Activated CD8-positive, alpha-beta T cell treated with anti-CD3 and anti-CD28 coated beads, Interleukin-2, amount 10 ng/mL, durations not matched to agents 7 days and 5 days (primary cell): ENCODE data around the gene GALNT10. TPM values are rescaled to one million over a fixed set of nuclear protein-coding genes. Genes with fewer than 3 reads are reported as not detected.
"Not testable (repeated sequence)": the region's sequence is repeated elsewhere in the genome, so short reads cannot be mapped to it uniquely, and the experiment has no call there.

Experiments
- ATAC-seq: fragments of 150-1000 bp; cut with Tn5 transposase; one replicate; pipeline ENCODE4 v1.10.0; 2021; ENCODE audit warnings: moderate library complexity
- CTCF ChIA-PET: fragments of 350-600 bp; sonication (Branson Sonifier 250); formaldehyde crosslinking; loops from one replicate; lab custom pipeline; 2021; ENCODE audit warnings: antibody characterized with exemption; lab: Charles Lee
- POLR2A ChIA-PET: fragments of 350-600 bp; sonication (Branson Sonifier 250); formaldehyde crosslinking; loops from one replicate; lab custom pipeline; 2021; ENCODE audit warnings: antibody characterized with exemption; lab: Charles Lee
- DNase-seq: peaks from one replicate; pipeline ENCODE4 v3.0.0-alpha.2; 2020
- H3K27ac Mint-ChIP-seq: one replicate; pipeline ENCODE4 v1.8.0; 2021; ENCODE audit warnings: mild to moderate bottlenecking, mixed read lengths
- H3K27me3 Mint-ChIP-seq: one replicate; pipeline ENCODE4 v1.8.0; 2021; ENCODE audit warnings: low read depth, mixed read lengths
- H3K36me3 Mint-ChIP-seq: one replicate; pipeline ENCODE4 v1.8.0; 2021; ENCODE audit warnings: low read depth, mixed read lengths
- H3K4me1 Mint-ChIP-seq: one replicate; pipeline ENCODE4 v1.8.0; 2021; ENCODE audit warnings: low read depth, mixed read lengths
- H3K4me3 Mint-ChIP-seq: one replicate; pipeline ENCODE4 v1.8.0; 2021; ENCODE audit warnings: mild to moderate bottlenecking, mixed read lengths
- H3K9me3 Mint-ChIP-seq: one replicate; pipeline ENCODE4 v1.8.0; 2022; ENCODE audit warnings: mixed read lengths; ENCODE audit not compliant: insufficient read depth
- total RNA-seq, 2 experiments: library from RNA; stranded (reverse); gene quantifications; one replicate each; pipeline ENCODE4 v1.2.3, GENCODE V29; 2021

GALNT10 gene, protein sequence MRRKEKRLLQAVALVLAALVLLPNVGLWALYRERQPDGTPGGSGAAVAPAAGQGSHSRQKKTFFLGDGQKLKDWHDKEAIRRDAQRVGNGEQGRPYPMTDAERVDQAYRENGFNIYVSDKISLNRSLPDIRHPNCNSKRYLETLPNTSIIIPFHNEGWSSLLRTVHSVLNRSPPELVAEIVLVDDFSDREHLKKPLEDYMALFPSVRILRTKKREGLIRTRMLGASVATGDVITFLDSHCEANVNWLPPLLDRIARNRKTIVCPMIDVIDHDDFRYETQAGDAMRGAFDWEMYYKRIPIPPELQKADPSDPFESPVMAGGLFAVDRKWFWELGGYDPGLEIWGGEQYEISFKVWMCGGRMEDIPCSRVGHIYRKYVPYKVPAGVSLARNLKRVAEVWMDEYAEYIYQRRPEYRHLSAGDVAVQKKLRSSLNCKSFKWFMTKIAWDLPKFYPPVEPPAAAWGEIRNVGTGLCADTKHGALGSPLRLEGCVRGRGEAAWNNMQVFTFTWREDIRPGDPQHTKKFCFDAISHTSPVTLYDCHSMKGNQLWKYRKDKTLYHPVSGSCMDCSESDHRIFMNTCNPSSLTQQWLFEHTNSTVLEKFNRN
- total RNA-seq, result 10 to 100 TPM; 21.6 to 23.7 TPM

DNA sequence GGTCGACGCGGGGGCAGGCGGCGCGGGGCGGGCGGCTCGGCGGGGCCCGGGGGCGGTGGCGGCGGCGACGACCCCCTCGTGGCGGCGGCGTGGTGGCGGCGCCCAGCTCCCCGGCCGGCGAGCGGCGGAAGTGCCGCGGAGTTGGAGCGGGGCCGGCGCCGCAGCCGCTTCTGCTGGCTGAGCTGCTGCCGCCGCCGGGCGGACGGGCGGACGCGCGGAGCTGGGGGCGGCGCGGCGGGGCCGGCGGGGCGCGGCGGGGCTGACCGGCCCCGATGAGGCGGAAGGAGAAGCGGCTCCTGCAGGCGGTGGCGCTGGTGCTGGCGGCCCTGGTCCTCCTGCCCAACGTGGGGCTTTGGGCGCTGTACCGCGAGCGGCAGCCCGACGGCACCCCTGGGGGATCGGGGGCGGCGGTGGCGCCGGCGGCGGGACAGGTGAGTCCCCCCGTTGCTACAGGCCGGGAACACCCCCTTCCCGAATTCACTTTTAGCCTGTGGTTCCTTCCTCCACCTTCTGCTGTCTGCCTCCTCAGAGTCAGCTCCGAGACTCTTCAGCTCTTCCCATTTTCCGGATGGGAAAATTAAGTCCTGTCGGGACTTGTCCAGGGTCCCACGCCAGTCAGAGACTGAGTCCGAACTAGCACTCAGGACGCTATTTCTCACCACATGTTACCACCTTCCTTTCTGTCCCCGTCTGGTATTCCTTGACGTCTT, at the start of gene GALNT10:
Gene GALNT10, plus strand, starts transcription at position 139 of the 710 bp plus-strand sequence. Its CDS starts 134 bp downstream, at position 273.
- DNase-seq (peak; percentile 67), ATAC-seq (peak; percentile 80)
- ChIA-PET POLR2A (interaction anchor here (0.8 to 2.8 kb wide), 16 partner anchors 8 to 214 kb away, joined by 3 to 21 read pairs (median 8); partner anchors contain the start of genes FAM114A2 and MFAP3), CTCF (interaction anchor here (0.6 to 5.7 kb wide), 17 partner anchors 7 to 232 kb away, joined by 3 to 67 read pairs (median 7); no protein-coding TSS in a partner anchor)
- peak within 1 kb of the TSS; percentile 89 for H3K27ac Mint-ChIP-seq
- peaks cover 18% of the 10 kb centered on the region for H3K36me3 Mint-ChIP-seq
- H3K4me3 Mint-ChIP-seq, result peak within 1 kb of the TSS; percentile 88
- H3K27me3 Mint-ChIP-seq, result peaks cover 24% of the 10 kb centered on the region
- peaks cover 31% of the 10 kb centered on the region for H3K4me1 Mint-ChIP-seq
- H3K9me3 Mint-ChIP-seq, result no peaks in the 10 kb centered on the region

DNA sequence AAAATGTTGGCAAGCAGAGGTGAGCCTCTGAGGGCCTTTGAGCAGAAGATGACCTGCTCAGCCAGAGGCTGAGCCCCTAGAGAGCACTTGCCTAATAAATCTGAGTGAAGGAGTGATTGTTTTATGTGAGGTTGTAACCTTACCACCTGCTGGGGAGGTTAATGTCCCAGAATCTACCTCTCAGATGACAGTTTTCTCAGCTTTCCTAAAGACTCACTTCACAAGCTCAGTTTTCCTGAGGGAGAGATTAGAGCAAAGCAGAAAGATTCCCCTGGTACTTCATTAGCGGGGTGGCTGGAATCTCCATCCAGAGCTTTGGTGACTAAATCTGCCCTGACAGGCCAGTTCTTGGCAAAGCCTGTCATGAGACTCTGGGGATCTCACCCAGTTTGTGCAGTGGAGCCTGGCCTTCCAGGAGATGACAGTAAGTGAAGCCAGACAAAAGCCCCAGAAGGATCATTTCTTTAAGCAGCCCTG, 48.8 kb upstream of the GALNT10 start:
- ChIA-PET POLR2A (no interaction called here), CTCF (no interaction called here)
- H3K4me1 Mint-ChIP-seq, result no peaks in the 10 kb centered on the region
- no peaks in the 10 kb centered on the region for H3K36me3 Mint-ChIP-seq
- H3K9me3 Mint-ChIP-seq, result no peaks in the 10 kb centered on the region
- ATAC-seq (no peak), DNase-seq (no peak)
- H3K27me3 Mint-ChIP-seq, result peaks cover 7% of the 10 kb centered on the region
- no peak overlapping the region for H3K4me3 Mint-ChIP-seq
- H3K27ac Mint-ChIP-seq, result no peak overlapping the region

DNA sequence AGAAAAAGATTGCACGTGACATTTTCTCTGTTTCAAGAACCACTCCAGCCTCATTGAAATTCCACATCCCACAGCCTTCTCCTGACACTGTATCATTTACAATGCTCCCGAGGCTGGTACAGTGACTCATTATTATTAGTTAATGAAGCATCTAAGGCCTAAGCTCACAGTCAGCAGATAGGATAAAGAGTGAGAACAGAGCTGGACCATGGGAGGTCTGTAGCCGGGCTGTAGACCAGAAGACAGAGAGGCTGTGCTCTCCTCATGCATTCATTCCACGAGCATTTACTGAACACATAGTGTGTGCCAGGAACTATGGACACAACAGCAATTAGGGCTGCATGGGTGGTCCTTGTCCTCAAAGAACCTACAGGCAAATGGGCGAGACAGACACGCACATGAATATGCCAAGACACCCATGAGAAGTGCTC, 47.3 kb upstream of the GALNT10 start:
- Mint-ChIP-seq H3K36me3 (no peaks in the 10 kb centered on the region), H3K9me3 (no peaks in the 10 kb centered on the region), H3K27ac (no peak overlapping the region), H3K4me3 (no peak overlapping the region), H3K4me1 (no peaks in the 10 kb centered on the region), H3K27me3 (peaks cover 5% of the 10 kb centered on the region)
- ATAC-seq, result no peak
- DNase-seq, result no peak
- CTCF ChIA-PET, result no interaction called here
- POLR2A ChIA-PET, result no interaction called here

- H3K36me3 Mint-ChIP-seq, result no peaks in the 10 kb centered on the region
- no peak overlapping the region for H3K4me3 Mint-ChIP-seq
- no peaks in the 10 kb centered on the region for H3K9me3 Mint-ChIP-seq
- ChIA-PET CTCF (no interaction called here), POLR2A (interaction anchor here (0.6 kb wide), 1 partner anchor 106 kb away, joined by 3 read pairs; the partner anchor contains the start of genes FAM114A2 and MFAP3)
- H3K27ac Mint-ChIP-seq, result no peak overlapping the region
- no peaks in the 10 kb centered on the region for H3K4me1 Mint-ChIP-seq
- ATAC-seq, result no peak
- peaks cover 5% of the 10 kb centered on the region for H3K27me3 Mint-ChIP-seq
- no peak for DNase-seq
These were observed 45.3 kb upstream of the GALNT10 start for GRCh38 chr5:154145268-154145667.

DNA sequence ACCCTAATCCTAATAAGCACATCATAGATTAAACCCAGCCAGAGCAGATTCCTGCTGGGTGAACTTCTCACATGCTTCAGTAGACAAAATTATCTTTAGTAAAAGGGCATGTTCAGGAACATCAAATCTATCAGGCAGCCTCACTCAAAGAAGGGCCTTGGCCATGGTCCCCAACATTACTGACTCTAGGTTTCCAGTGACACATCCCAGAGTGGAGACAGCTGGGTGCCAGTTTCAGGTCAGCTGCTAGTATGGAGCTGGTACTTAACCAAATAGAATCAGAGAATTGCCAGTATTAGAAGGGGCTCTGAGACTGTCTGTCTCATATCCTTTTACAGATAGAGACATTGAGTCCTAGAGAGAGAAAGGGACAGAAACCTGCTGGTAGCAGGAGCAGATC, 44.1 kb upstream of the GALNT10 start:
- Mint-ChIP-seq H3K27ac (no peak overlapping the region), H3K27me3 (peaks cover 5% of the 10 kb centered on the region), H3K4me3 (no peak overlapping the region), H3K4me1 (no peaks in the 10 kb centered on the region), H3K9me3 (no peaks in the 10 kb centered on the region), H3K36me3 (no peaks in the 10 kb centered on the region)
- ChIA-PET CTCF (interaction anchor here (1.5 kb wide), 1 partner anchor 13 kb away, joined by 3 read pairs; no protein-coding TSS in a partner anchor), POLR2A (no interaction called here)
- no peak for DNase-seq
- no peak for ATAC-seq

DNA sequence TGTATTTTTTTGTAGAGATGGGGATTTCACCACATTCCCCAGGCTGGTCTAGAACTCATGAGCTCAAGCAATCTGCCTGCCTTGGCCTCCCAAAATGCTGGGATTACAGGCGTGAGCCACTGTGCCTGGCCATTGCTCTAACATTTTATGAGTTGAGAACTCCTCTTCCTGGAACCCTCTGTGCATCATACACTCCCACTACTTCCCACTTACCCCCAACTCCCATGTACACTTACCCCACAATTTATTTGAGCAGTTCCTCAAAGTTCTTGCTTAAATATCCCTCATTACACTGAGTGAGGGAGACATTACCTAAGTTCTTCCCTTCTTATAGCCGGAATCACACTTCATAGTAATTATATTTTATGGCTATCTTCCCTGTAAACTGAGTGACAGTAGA, 42.9 kb upstream of the GALNT10 start:
- Mint-ChIP-seq H3K9me3 (no peaks in the 10 kb centered on the region), H3K36me3 (no peaks in the 10 kb centered on the region), H3K4me3 (no peak overlapping the region), H3K27me3 (peaks cover 5% of the 10 kb centered on the region), H3K27ac (no peak overlapping the region), H3K4me1 (no peaks in the 10 kb centered on the region)
- ChIA-PET CTCF (interaction anchor here (1.4 to 1.5 kb wide), 3 partner anchors 10 to 75 kb away, joined by 3 to 5 read pairs (median 3); no protein-coding TSS in a partner anchor), POLR2A (no interaction called here)
- DNase-seq (no peak), ATAC-seq (no peak)

DNA sequence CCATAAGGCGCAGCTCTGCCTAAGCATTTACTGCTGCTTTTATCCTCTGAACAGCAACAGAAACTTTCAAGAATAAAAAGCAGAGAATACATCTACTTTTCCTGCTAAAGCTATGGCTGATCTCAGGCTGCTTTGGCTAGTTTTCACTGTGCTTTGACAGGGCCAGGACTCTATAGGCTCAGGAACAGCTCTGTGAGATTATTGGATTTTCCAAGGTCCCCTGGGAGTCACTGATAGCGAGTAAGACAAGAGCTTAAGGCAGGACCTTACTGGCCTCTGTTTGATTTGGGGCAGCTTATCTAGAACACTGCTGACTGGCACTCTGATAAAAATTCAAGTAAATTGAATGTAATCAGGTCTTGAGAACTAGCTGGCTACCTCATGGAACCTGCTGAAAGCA, 40.1 kb upstream of the GALNT10 start:
- H3K4me3 Mint-ChIP-seq, DNase-seq, H3K27ac Mint-ChIP-seq, H3K9me3 Mint-ChIP-seq, ATAC-seq, H3K4me1 Mint-ChIP-seq, POLR2A ChIA-PET, H3K36me3 Mint-ChIP-seq: not testable (repeated sequence)
- H3K27me3 Mint-ChIP-seq, result peaks cover 14% of the 10 kb centered on the region
- CTCF ChIA-PET, result interaction anchor here (0.7 to 0.9 kb wide), 2 partner anchors 8 to 78 kb away, joined by 3 read pairs; no protein-coding TSS in a partner anchor

DNA sequence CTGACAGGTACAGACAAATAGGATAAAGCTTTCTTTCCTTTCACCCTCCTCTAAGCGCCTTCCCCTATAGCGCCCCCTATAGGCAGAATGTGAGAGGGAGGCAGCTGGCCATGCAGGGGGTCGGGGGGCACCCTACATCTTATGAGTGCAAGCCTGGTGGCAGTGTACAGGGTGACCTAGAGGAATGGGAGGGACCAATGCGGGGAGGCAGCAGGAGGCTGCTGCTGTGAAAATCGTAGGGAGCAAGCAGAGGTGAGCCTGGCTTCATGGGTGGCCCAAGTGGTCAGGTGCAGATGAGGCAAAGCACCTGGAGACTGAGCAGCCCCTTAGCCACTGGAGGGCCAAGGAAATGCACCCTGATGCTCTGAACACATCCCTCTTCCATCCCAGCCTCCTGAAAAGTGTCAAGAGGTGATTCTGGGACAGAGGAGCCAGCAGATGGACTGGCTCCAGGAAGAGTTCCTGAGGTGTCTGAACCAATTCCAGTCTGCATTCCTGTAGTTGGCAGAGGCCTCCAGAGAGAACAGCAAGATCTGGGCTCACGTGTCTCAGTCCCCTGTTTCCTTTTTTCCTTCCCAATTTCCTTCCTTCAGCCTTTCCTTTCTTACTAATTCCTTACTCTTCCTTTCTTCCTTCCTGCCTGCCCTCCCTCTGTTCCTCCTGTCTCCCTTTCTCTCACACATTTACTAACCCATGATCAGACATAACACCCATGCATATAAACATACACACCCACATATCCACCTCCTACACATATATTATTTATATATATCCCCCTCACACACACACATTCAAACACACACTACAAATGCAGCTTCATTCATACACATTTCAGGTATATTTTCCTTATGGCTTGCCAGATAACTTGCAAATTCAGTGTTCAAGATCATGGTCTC, 32.8 kb upstream of the GALNT10 start:
- no peak overlapping the region for H3K27ac Mint-ChIP-seq
- H3K27me3 Mint-ChIP-seq, result peaks cover 55% of the 10 kb centered on the region
- POLR2A ChIA-PET, result no interaction called here
- no peaks in the 10 kb centered on the region for H3K9me3 Mint-ChIP-seq
- ATAC-seq (no peak), DNase-seq (no peak)
- H3K4me1 Mint-ChIP-seq, result no peaks in the 10 kb centered on the region
- no peaks in the 10 kb centered on the region for H3K36me3 Mint-ChIP-seq
- CTCF ChIA-PET, result interaction anchor here (0.8 to 2.2 kb wide), 6 partner anchors 7 to 85 kb away, joined by 3 to 10 read pairs (median 4); no protein-coding TSS in a partner anchor
- H3K4me3 Mint-ChIP-seq, result no peak overlapping the region

GRCh38 chr5:154158379-154158737, 32.2 kb upstream of the GALNT10 start:
- Mint-ChIP-seq H3K4me1 (no peaks in the 10 kb centered on the region), H3K27ac (no peak overlapping the region), H3K36me3 (no peaks in the 10 kb centered on the region), H3K4me3 (no peak overlapping the region), H3K27me3 (peaks cover 53% of the 10 kb centered on the region), H3K9me3 (no peaks in the 10 kb centered on the region)
- ATAC-seq, result no peak
- POLR2A ChIA-PET, result no interaction called here
- CTCF ChIA-PET, result interaction anchor here (0.9 to 2.2 kb wide), 3 partner anchors 8 to 86 kb away, joined by 3 to 10 read pairs (median 3); no protein-coding TSS in a partner anchor
- no peak for DNase-seq

DNA sequence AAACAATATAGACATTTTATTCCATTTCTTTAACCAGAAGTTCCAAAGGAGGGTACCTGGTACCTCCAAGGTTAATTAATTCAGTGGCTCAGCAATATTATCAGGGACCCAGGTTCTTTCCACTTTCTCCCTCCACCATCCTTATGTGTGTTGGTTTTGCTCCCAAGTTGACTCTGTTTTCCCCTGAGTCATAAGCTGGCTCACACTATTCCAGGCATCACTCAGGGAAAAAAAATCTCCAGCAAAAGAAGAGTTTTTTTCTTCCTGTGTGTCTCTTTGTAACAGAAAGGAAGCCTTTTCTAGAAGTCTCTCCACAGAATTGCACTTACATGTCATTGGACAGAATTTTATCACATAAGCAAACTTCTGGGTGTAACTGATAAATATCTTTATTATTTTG, 31.2 kb upstream of the GALNT10 start:
- CTCF ChIA-PET, result interaction anchor here (1.1 to 1.4 kb wide), 2 partner anchors 9 to 12 kb away, joined by 3 read pairs; no protein-coding TSS in a partner anchor
- H3K36me3 Mint-ChIP-seq, result no peaks in the 10 kb centered on the region
- H3K27ac Mint-ChIP-seq, result no peak overlapping the region
- DNase-seq (no peak), ATAC-seq (no peak)
- H3K9me3 Mint-ChIP-seq, result no peaks in the 10 kb centered on the region
- no peaks in the 10 kb centered on the region for H3K4me1 Mint-ChIP-seq
- H3K27me3 Mint-ChIP-seq, result peaks cover 60% of the 10 kb centered on the region
- POLR2A ChIA-PET, result no interaction called here
- no peak overlapping the region for H3K4me3 Mint-ChIP-seq
